AG09319 (cell line): ENCODE data around the gene ATP6V1B1.
"Not testable (repeated sequence)": the region's sequence is repeated elsewhere in the genome, so short reads cannot be mapped to it uniquely, and the experiment has no call there.

Experiments
- DNase-seq: peaks from one replicate; pipeline ENCODE4 v3.0.0-alpha.2; 2010; ENCODE audit warnings: low read depth; ENCODE audit errors: extremely low read depth
- TF ChIP-seq, protein P1 (sequence below): IDR thresholded peaks from 2 replicates; pipeline ENCODE4 v1.5.1; 2011; ENCODE audit warnings: low read depth, mild to moderate bottlenecking, inconsistent platforms, low read length, moderate library complexity

The ATP6V1B1 gene

DNA sequence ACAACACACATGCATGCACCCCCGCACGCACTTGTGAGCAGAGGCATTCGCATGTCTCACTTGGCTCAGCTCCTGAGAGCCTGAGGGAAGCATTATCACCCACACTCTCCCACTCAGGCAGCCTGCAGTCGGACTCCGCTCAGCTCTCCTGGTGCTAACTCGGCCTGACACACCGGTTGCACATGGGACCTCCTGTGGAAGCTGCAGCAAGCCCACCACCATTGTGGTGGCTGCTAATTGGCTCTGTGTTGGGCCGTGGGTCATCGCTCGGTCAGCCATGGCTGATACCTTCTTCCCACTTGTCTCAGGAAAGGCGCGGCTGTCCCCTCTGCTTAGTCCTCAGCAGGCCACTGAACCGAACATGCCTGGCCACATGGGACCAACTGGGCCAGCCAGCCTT is 72.6 kb downstream of the ATP6V1B1 start:
- TF ChIP-seq, protein P1, sequence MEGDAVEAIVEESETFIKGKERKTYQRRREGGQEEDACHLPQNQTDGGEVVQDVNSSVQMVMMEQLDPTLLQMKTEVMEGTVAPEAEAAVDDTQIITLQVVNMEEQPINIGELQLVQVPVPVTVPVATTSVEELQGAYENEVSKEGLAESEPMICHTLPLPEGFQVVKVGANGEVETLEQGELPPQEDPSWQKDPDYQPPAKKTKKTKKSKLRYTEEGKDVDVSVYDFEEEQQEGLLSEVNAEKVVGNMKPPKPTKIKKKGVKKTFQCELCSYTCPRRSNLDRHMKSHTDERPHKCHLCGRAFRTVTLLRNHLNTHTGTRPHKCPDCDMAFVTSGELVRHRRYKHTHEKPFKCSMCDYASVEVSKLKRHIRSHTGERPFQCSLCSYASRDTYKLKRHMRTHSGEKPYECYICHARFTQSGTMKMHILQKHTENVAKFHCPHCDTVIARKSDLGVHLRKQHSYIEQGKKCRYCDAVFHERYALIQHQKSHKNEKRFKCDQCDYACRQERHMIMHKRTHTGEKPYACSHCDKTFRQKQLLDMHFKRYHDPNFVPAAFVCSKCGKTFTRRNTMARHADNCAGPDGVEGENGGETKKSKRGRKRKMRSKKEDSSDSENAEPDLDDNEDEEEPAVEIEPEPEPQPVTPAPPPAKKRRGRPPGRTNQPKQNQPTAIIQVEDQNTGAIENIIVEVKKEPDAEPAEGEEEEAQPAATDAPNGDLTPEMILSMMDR, result no peak
- no peak for DNase-seq

DNA sequence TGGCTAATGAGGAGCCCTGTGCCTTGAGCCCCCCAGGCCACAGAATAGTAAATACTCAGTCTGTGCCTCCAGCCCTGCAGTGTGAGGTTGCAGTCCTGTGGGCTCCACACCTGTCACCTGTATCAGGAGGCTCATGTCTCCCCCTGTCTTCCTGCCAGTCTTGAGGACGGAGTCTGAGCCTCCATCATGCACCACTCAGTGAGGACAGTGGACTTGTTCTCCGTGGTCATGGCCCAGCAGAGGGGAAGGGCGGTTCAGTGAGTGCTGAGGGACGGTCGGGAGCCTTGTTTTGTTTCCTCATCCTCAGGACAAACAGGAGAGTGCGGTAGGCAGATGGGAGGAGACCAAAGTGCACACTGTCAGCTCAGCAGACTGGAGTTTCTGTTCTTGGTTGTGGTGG is 76.1 kb downstream of the ATP6V1B1 start:
- DNase-seq, result not testable (repeated sequence)
